ENCODE results near the gene INSYN1.

INSYN1 gene

DNA sequence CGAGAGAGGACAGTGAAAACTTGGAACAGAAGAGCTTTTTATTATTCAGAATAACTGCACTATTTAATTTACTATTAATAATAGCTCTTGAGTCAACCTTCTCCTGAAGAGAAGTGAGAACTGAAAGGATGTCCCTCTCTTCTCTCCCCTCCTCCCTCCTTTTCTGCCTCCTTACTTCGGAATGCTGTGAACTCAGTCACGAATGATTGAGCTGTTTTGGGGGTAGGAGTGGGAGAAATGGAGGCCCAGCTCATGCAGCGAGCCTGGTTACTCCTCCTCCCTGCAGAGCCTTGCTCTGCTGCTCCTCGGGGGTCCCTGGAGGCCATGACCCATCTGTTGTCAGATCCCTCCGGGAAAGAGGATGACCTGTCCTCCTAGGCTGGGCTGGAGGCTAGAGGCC lies 20.3 kb upstream of the INSYN1 start:
- no peak for DNase-seq (ENCODE audit: low spot score)

DNA sequence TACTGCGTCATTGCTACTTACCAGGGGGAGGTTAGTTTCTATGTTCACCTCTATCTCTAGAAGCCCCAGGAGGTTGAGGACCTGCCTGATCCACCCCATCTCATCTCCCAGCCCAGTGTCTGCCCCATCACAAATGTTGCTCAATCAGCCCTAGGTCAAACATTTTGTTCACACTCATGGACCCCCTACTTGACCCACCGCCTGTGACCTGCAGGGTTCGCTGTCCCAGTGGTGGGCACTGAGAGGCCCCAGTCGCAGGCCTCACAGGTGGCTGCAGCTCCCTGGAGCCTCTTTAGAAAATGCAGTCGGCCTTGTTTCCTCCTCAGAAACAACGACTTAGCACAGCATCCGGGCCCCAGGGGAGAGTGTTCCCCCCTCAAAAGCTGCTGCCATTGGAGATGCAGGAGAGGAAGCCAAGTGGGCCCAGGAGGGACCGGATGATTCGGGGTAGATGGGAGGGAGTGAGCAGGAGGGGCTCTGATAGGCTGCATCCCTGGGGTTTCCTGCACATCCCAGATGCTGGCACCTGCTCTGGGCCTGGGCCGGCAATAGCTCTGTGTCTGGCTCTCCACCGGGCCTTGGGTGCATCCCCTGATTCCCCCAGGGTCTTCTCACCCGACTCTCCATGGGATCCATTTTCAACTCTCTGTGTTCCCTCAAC lies 18.4 kb upstream of the INSYN1 start:
- no peak for DNase-seq (ENCODE audit: low spot score)

DNA sequence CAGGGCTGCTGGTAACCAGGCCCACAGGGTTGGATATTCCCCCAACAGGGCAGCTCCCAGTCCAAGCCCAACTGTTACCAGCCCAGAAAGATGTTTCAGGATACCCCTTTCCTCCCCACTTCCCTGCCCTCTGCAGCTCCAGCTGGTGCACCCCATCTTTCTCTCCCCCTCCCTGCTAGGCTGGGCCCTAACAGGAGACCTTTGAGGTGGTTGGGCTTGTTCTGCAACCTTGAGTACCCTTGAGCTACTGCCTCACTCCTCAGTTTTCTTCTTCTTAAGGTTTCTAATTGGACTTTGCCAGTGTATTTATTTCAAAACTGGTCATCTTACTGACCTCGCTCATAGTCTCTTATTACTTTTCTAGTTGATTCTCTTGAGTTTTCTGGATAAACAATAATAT lies 16.9 kb upstream of the INSYN1 start:
- no peak for DNase-seq (ENCODE audit: low spot score)

DNA sequence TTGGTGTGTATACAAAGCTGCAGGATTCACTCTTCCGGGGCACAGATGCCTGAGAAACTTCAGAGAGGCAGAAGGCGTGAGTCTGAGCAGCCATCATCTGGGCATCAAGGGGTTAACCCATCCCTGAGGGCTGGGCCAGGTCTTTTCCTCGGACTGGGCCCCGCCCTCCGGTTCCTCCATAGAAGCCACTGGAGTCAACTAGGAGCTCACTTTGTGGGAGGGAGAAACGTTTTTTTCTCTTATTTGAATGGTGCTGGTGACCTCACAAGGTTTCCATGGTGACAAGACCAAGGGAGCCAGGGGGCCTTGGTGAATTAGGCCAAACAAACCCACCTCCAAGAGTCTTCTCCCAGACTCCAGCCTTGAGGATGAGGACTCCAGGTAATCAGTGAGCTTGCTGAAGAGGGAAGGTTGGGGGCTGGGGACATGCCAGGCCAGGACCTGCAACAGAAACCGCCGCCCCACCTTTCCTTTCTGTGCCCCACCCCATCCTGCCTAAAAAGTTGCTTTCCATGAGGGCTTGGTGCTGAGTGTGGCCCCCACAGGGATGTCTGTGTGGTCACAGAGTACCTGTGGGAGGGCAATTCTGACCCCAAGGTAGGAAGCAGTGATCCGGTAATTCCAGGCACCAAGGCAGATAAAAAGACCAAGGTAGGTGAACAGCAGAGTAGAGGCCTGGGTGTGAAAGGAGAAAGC lies 14.8 kb upstream of the INSYN1 start:
- no peak for DNase-seq (ENCODE audit: low spot score)

DNA sequence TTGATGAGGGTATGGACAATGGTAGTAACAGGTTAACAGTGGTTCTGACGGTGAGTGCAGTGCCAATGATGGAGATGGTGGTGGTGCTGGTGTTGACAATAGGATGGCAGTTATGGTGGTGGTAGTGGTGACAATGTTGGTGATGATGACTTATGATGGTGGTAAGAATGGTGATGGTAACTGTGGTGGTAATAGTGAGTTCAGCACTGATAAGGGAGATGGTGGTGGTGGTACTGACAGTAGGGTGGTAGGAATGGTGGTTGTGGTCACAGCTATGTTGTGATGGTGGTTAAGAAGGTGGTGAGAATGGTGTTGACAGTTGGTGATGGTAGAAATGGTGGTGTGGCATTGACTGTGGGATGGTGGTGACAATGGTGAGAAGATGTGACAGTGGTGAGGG lies 13.4 kb upstream of the INSYN1 start:
- DNase-seq (ENCODE audit: low spot score): no peak

DNA sequence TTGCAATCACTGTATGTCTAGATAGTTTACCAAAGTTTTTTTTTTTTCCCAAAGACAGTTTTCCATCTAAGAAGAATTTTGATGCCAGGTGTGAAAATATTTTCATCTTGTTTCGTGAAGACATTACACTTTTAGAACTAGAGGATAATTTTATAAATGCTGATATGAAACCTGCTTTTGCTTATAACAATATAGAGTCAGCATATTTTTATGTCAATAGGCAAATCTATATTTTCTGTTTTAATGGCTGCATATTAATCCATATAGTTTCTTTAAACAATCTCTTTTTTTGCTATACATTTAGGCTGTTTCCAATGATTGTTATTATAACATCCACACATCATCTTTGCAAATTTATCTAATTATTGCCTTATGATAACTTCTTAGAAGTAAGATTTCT lies 12.6 kb upstream of the INSYN1 start:
- no peak for DNase-seq (ENCODE audit: low spot score)

DNA sequence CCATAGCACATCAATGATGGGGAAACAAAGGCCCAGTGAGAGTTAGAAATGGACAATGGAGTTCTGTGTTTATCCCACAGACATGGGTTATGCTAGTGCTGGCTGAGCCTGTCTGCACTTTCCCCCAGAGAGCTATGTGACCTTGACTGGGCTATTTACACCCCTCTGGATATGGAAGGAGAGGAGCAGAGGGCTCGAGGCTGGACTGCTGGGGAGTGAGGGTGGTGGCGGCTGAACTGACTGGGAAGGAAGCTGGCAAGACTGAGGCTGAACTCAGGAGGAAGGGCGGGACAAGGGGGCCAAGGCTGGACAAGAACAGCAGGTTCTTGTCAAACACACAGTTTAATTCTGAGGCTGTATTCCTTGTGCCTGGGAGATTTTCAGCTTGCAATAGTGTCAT lies 10.8 kb upstream of the INSYN1 start:
- no peak for DNase-seq (ENCODE audit: low spot score)

DNA sequence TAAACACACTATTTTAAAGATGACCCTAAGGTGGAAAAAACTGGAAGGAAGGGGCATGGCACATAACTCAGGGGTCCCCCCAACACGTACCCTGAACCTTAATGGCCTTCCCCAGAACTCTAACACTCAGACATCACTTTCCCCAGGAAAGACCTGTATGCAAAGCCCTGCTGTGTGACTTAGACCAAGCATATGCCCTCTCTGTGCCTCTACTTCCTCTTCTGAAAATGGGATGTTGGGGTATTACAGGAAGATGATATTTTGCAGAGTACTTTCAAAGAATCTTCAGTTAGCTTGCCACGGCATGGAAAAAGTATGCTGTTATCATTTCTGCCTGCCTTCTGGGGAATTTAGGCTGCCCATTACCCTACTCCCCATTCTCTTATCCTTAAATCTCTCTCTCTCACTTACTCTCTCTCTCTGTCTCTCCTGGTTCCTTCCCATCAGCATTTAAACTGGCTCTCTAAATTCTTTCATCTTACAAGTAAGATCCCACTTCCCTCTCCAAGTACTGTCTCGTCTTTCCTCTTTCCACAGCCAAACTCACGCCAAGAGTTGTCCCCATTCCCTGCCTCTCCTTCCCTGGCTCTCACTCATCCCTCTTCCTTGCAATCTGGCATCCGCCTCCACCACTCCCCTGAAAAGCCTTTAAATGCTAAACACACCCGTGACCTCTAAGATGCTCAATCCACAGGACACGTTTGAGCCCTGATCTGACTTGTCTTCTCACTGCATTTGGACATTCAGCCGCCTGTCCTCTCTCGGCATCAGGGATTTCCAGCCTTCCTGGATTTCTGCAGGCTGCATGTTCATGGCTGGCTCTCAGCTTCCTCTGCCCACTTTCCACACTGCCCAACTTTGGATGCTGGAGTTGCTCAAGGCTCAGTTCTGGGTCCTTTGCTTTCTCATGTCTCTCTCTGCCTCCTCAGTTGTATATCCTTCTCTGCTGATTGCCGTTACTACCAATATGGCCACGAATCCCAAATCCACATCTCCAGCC lies 7.5 kb upstream of the INSYN1 start:
- DNase-seq (ENCODE audit: low spot score): no peak

DNA sequence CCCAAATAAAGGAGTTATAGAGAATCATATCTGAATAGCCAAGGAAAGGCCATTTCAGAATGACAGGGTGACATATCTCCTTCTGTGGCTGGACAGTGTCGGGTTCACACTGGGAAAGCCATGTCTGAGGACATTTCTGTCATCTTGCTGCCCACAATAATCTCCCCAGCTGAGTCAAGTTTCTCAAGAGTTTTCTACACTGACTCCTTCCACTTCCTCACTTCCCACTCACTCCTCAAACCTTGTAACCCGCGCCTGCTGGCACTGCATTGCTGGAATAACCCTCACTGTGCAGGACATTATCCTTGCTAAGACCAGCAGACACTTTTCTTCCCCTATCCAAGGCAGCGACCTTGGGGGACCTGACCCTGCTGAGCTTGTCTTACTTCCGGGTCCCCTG lies 5.3 kb upstream of the INSYN1 start:
- no peak for DNase-seq (ENCODE audit: low spot score)

DNA sequence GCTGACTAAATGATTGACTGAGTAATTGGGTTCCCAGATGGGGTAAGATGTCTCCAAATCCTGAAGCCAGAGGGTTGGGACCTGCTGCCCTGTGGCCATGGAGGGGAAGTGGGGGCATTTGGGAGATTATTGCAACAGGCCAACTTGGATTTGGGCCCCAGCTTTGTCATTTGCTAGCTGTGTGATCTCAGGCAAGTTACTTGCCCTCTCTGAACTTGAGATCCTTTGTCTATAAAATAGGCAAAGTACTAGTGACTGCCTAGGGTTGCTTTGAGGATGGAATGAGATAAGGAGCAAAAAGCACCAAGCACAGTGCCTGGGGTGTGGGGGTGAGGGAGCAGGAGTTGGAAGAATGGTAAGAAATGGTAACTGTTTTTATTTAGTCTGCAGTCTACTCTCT lies 4.4 kb upstream of the INSYN1 start:
- DNase-seq (ENCODE audit: low spot score): no peak

DNA sequence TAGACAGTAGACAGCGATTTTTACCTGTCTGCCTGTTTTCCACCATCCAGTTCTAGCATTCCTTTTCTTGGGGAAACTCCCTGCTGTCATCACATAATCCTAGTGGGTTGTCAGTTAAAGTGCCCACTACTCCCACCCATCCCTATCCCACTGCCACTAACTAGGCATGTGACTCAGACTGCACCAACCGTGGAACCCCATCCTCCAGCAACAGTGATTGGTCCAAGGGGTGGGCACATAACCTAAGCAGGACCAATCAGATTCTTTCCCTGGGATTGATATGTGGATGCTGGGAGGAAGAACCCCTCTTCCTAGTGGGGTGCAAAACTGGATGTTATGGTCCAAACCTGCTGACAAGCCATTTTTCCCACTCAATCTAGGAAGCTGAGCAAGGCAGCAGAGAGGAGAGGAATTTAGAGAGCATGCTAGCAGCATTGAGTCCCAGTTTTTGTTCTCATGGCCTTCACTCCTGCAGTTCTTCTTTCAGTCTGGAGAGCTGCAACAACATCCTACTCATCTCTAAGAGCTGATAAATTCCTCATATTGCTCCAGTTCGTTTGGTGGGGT lies 3.9 kb upstream of the INSYN1 start:
- no peak for DNase-seq (ENCODE audit: low spot score)

DNA sequence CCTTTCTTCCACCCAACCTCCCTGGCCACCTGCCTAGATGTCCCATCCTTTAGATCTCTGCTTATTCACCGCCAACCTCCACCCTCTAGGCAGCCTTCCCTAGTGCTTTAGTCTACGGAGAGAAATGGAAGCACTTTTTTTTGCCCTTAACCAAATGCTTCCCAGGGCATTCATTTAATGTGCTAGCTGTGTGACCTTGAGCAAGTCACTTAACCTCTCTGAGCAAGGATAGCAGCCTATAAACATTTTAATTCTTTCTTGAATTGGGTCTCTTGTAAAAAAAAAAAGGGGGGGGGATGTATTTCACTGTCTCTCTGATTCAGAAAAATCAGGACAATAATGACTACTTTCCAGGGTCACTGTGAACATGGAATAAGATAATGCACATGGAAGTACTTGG lies 3.2 kb upstream of the INSYN1 start:
- DNase-seq (ENCODE audit: low spot score): no peak

DNA sequence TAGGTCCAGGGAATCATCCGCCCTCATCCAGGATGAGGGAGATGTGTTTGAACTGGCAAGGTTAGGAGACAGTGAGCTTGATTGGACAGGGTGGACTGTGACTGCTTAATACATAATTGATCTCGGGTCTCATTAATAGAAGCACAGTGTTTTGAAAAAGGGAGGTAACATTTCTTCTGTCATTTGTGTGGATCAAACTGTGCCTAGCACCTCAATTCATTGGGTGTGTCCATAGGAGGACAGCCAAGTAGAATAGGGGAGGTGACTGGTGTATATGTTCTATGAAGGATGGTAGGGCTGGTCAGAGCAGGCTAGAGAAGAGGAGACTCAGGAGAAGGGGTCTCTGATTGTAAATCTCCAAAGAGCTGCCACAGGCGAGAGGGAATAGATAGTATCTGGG lies 2.8 kb upstream of the INSYN1 start:
- no peak for DNase-seq (ENCODE audit: low spot score)

DNA sequence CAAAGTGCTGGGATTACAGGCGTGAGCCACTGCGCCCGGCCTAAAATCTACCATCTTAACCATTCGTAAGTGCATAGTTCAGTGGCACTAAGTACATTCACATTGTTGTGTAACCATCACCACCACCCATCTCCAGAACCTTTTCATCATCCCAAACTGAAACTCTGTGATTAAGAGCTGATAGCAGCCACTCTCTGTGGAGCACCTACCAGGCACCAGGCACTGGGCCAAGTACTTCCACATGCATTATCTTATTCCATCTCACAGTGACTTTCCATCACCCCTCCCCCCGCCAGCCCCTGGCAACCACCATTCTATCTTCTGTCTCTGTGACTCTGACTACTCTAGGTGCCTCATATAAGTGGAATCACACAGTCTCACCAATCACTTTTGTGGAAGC lies 2.3 kb upstream of the INSYN1 start:
- no peak for DNase-seq (ENCODE audit: low spot score)

DNA sequence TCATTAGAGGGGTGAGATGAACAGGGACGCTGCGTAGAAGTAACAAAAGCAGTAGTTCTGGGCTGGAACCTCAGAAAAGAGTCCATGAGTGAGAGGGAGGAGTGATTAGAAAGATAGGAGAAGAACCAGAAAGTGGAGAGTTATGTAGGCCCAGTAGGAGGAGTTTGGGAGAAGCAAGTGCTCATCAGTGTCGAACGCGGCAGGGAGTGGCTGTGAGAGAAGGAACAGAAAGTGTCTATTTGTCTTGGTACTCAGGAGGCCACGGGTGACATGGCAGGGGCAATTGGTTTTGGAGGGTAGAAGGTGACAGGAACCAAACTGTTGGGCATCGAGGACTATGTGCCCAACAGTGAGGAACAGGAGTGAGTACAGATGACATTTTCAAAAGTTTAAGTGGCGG lies 1.3 kb upstream of the INSYN1 start:
- DNase-seq (ENCODE audit: low spot score): no peak

DNA sequence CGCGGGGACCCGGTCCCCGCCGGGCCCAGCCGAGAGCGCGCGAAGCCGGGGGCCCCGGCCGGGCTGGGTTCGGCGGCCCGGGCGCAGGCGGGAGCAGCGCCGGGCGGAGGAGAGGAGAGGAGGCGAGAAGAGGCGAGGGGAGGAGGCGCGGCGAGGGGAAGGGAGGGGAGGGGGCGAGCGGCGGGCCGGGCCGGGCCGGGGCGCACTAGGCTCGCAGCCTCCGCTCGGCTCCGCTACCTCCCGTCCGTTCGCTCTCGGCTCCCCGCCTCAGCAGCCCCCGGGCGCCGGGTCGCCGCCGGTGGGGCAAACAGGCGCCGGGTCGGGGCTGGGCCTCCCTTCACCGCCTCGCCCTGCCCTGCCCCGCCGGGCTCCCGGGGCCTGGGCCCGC lies 351 bp downstream of the INSYN1 start:
- DNase-seq (ENCODE audit: low spot score): no peak

DNA sequence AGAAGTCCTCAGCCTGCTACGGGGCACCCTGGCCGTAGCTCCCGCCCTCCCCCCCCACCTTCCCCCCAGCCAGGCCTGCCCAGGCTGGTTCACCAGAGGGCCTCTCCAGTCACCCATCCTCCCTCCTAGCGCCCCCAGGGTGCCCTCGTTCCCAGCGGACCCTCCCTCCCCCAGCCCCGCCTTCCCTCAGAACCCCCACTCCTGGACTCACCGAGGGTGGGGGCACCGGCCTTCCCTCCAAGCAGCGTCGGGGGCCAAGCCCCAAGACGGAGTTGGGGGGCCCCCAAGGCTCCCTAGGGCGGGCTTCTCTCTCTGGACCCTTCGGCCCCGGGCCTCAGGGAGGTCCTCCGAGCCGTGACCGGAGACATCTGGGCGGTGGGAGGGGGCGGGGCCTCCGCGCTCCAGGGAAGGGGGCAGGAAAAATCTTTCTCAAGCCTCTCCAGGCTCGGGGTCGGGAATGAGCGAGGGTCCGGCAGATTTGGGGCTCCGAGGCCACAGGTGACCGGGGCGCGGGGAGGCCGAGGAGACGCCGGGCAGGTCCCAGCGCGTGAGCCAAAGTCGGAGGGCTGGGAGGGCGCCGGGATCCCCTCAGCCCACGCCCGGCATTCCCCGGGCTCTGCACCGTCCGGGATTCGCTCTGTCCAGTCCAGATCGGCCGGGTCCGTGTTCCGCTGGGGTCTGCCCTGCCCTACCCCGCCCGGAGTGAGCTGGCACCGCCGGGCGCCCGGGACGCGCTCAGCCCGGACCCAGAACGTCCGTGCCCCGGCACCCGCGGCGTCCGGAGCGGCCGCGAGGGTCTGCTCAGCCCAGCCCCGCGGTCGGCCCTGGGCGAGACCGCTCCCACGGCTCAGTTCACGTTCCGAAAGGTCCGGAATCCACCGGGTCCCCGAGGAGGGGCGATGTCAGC lies 999 bp downstream of the INSYN1 start:
- no peak for DNase-seq (ENCODE audit: low spot score)

DNA sequence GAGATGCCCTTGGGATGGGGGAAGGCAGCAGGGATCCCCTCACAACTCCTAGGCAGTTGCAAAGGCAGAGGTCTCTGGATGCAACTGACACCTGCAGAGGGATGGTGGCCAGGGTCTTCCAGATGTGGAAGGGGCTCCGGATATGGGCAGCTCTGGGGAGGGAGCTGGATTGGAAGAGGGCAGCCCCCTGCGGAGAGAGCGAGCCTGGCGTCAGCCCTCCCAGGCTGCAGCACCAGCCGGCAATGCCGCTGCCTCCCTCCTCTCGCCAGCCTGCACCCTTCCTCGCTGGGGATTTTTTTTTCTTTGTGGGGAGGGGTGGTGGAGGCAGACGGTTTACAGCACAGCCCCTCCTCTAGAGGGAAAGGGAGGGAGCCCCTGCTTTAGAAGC lies 1.6 kb downstream of the INSYN1 start:
- DNase-seq (ENCODE audit: low spot score): no peak

DNA sequence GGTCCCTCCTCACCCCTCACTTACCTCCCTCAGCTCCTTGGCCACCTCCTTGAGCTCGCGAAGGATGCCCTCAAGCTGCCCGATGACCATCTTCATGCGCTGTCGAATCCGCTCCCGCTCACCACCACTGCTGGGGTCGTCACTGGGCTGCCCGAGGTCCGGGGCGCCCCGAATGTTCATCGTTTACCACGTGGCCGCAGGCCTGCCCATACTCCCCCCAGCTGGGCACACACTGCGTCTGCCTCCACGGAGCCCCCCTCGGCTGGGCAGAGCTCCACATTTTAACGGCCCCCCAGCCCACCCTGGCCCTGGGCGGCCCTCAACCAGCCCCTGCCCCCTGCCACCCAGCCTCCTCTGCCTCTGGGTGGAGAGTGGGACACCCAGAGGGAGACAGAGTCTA lies 2.2 kb downstream of the INSYN1 start:
- DNase-seq (ENCODE audit: low spot score): no peak

DNA sequence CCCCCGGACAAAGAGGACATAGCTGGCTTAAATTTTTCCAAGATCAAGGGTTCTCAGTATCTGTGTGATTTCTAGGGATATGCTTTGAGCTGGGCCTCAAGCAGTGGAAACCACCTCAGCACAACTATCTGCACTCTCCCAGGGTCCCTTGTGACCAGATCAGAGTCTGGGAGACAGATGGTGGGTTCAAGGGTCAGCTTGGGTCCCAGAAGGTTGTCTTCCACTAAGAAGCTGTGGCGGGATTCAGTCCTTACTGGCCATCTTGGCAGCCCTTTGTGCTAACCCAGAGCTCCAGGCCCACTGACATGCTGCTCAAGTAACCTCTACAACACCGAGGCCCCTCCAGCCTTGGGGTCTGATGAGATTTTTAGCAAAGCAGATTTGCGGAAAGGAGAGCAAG lies 2.7 kb downstream of the INSYN1 start:
- no peak for DNase-seq (ENCODE audit: low spot score)

DNA sequence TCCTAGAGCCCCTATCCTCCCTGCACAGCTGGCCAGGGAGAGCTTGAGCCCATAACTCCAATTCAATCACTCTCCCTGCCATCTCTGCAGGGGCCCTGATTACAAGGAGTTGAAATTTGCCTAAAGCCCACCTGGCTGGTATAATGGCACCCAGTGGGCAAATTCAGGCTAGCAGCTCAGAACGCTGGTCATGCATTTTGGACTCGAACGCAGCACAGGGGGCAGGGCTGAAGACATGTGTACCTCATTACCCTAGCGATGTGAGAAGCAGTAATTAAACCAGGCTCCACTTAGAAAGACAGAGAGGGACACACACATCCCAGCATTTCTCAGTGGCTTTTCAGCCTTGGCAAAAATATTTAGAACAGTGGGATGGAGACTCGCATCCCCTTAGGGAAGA lies 3.2 kb downstream of the INSYN1 start:
- DNase-seq (ENCODE audit: low spot score): no peak

DNA sequence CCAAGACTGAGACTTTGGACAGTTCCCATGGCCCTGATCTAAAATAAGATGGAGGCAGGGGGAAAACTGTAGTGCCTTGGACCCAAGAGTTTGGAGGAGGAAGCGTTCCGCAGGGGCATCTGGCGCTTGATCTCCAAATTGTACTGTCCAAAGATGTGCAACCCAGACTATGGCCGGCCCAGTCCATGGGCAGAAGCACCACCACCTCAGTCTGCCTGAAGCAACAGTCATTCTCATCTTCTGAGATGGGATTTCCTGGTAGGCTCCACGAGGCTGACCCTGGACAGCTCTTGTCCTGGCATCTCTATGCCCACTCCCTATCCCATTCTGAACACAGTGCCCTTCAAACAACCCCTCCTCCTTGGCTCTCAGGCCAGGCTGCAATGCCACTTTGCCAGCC lies 3.6 kb downstream of the INSYN1 start:
- DNase-seq (ENCODE audit: low spot score): no peak
